HG03196 (cell line): Measurements from ENCODE around the gene TMEM242.
"Not testable (repeated sequence)": the region's sequence is repeated elsewhere in the genome, so short reads cannot be mapped to it uniquely, and the experiment has no call there.

ENCODE experiments used
- ATAC-seq: cut with Tn5 transposase; IDR thresholded peaks from one replicate; pipeline ENCODE4 v1.9.1; 2021; ENCODE audit not compliant: unreplicated experiment

The TMEM242 gene

GRCh38 chr6:157323255-157323965, at the start of gene TMEM242:
Gene TMEM242, minus strand, starts transcription at chr6:157323519. Its CDS starts 20 bp downstream, at chr6:157323499.
- peak; percentile 89 for ATAC-seq

GRCh38 chr6:157372501-157373280, 49.4 kb upstream of the TMEM242 start:
- no peak for ATAC-seq

- no peak for ATAC-seq
Measured at GRCh38 chr6:157370755-157371154, 47.4 kb upstream of the TMEM242 start.

GRCh38 chr6:157368359-157369049, 45.2 kb upstream of the TMEM242 start:
- ATAC-seq = no peak

- ATAC-seq = no peak
Measured at GRCh38 chr6:157366648-157367047, 43.3 kb upstream of the TMEM242 start.

- no peak for ATAC-seq
Measured at GRCh38 chr6:157364705-157365104, 41.4 kb upstream of the TMEM242 start.

- no peak for ATAC-seq
Measured at GRCh38 chr6:157361886-157362285, 38.6 kb upstream of the TMEM242 start.

- no peak for ATAC-seq
Measured at GRCh38 chr6:157358287-157358686, 35.0 kb upstream of the TMEM242 start.

GRCh38 chr6:157346373-157346772, 23.1 kb upstream of the TMEM242 start:
- no peak for ATAC-seq

- ATAC-seq = no peak
Measured at GRCh38 chr6:157343732-157344131, 20.4 kb upstream of the TMEM242 start.

- no peak for ATAC-seq
Measured at GRCh38 chr6:157339432-157339831, 16.1 kb upstream of the TMEM242 start.

GRCh38 chr6:157337751-157338150, 14.4 kb upstream of the TMEM242 start:
- no peak for ATAC-seq

GRCh38 chr6:157337276-157337675, 14.0 kb upstream of the TMEM242 start:
- ATAC-seq = not testable (repeated sequence)

- ATAC-seq = no peak
Measured at GRCh38 chr6:157335829-157336228, 12.5 kb upstream of the TMEM242 start.

GRCh38 chr6:157333956-157334355, 10.6 kb upstream of the TMEM242 start:
- ATAC-seq = no peak

- no peak for ATAC-seq
Measured at GRCh38 chr6:157333537-157333936, 10.2 kb upstream of the TMEM242 start.

GRCh38 chr6:157332813-157333212, 9.5 kb upstream of the TMEM242 start:
- ATAC-seq = no peak

GRCh38 chr6:157330831-157331230, 7.5 kb upstream of the TMEM242 start:
- ATAC-seq = no peak

- no peak for ATAC-seq
Measured at GRCh38 chr6:157329829-157330228, 6.5 kb upstream of the TMEM242 start.

GRCh38 chr6:157328108-157328692, 4.9 kb upstream of the TMEM242 start:
- ATAC-seq = no peak

- no peak for ATAC-seq
Measured at GRCh38 chr6:157326979-157327378, 3.7 kb upstream of the TMEM242 start.
